K562 (cell line): ENCODE measurements around the gene UNC5C. TPM values are rescaled to one million over a fixed set of nuclear protein-coding genes. Genes with fewer than 3 reads are reported as not detected.

Source experiments
- ADNP ChIP-seq: fragments of 200-800 bp; sonication (Bioruptor generic); IDR thresholded peaks from 2 replicates; pipeline ENCODE4 v1.6.1; 2016; ENCODE audit warnings: missing genetic modification characterization, missing compliant biosample characterization
- CBFA2T2 ChIP-seq: fragments of 450-650 bp; conservative IDR thresholded peaks from 2 replicates; pipeline ENCODE4 v1.6.1; 2017; ENCODE audit warnings: mild to moderate bottlenecking
- CLOCK ChIP-seq: fragments of 250-450 bp; sonication (Bioruptor Pico); IDR thresholded peaks from 2 replicates; pipeline ENCODE4 v1.4.0; 2020; ENCODE audit warnings: mild to moderate bottlenecking, moderate library complexity, borderline replicate concordance
- DLX4 ChIP-seq: fragments of 250-450 bp; sonication (Bioruptor Pico); IDR thresholded peaks from 2 replicates; pipeline ENCODE4 v1.6.1; 2021; ENCODE audit warnings: mild to moderate bottlenecking
- DPF2 ChIP-seq: fragments of 450-650 bp; IDR thresholded peaks from 2 replicates; pipeline ENCODE4 v1.6.1; 2016
- EHMT2 ChIP-seq: fragments of 450-650 bp; IDR thresholded peaks from 2 replicates; pipeline ENCODE4 v1.6.1; 2018; ENCODE audit warnings: antibody characterized with exemption
- HDAC8 ChIP-seq: fragments of 450-650 bp; IDR thresholded peaks from 2 replicates; pipeline ENCODE4 v1.6.1; 2016; ENCODE audit warnings: mild to moderate bottlenecking, missing genetic modification characterization, moderate library complexity, missing compliant biosample characterization
- MIER1 ChIP-seq: fragments of 450-650 bp; IDR thresholded peaks from 2 replicates; pipeline ENCODE4 v1.6.1; 2016; ENCODE audit warnings: antibody characterized with exemption, mild to moderate bottlenecking, low read depth
- RAD51 ChIP-seq: fragments of 450-650 bp; IDR thresholded peaks from 2 replicates; pipeline ENCODE4 v1.7.1; 2016; ENCODE audit warnings: low read depth, mild to moderate bottlenecking, borderline replicate concordance
- TEAD4 ChIP-seq, 2 experiments: sonication (generic) in 1 of 2; formaldehyde crosslinking in 1 of 2; IDR thresholded peaks; 2 replicates each; pipeline versions ENCODE4 v1.6.1 to v1.8.0; 2012 to 2022; ENCODE audit warnings: borderline replicate concordance in 1 of 2, inconsistent platforms in 1 of 2, low read length in 1 of 2, mild to moderate bottlenecking in 1 of 2, missing genetic modification reagents in 1 of 2
- TFE3 ChIP-seq: fragments of 450-650 bp; formaldehyde crosslinking; IDR thresholded peaks from 2 replicates; pipeline ENCODE4 v1.4.0; 2020; ENCODE audit warnings: mild to moderate bottlenecking, mixed read lengths
- ZNF717 ChIP-seq: fragments of 250-450 bp; sonication (Bioruptor Pico); IDR thresholded peaks from 2 replicates; pipeline ENCODE4 v1.5.0; 2021
- ZZZ3 ChIP-seq: fragments of 450-650 bp; IDR thresholded peaks from 2 replicates; pipeline ENCODE4 v1.6.1; 2016; ENCODE audit warnings: antibody characterized with exemption, mild to moderate bottlenecking, moderate library complexity
- polyA plus RNA-seq, 8 experiments: library from polyadenylated mRNA; depleted of rRNA in 4 of 8; stranded (reverse) in 5 of 8; unstranded in 3 of 8; fragments of >200 nt; fragmentation: Nextera tagmentation in 2 of 8; fragmentation: Illumina TruSeq in 1 of 8; extraction: Ambion mirVana in 2 of 8; extraction: Trizol in 1 of 8; gene quantifications; 2 replicates each; pipeline versions ENCODE4 v1.2.1 to v1.2.3, GENCODE V29; 2011 to 2014; ENCODE audit warnings: inconsistent platforms in 1 of 8, missing spikeins in 1 of 8
- total RNA-seq, 7 experiments: library from RNA; depleted of rRNA in 6 of 7; stranded (reverse); fragments of >200 nt in 6 of 7; fragmentation: Illumina TruSeq in 2 of 7; extraction: Trizol in 2 of 7; gene quantifications; 2 replicates each; pipeline versions ENCODE4 v1.2.1 to v1.2.3, GENCODE V29; 2011 to 2021; ENCODE audit warnings: low replicate concordance in 1 of 7
- TF ChIP-seq, protein P1 (sequence below): IDR thresholded peaks from 3 replicates; pipeline ENCODE4 v1.6.1; 2011; ENCODE audit warnings: borderline replicate concordance, mild to moderate bottlenecking, moderate library complexity; ENCODE audit not compliant: insufficient read length; ENCODE audit errors: extremely low read depth
- TF ChIP-seq, protein P2 (sequence below), 3 experiments: fragments of 200-800 bp in 1 of 3; fragments of 250-450 bp in 1 of 3; fragments of 450-650 bp in 1 of 3; sonication (Bioruptor Pico) in 1 of 3; sonication (Bioruptor generic) in 1 of 3; formaldehyde crosslinking in 1 of 3; IDR thresholded peaks; 2 replicates each; pipeline versions ENCODE4 v1.6.1 to v1.8.0; 2016 to 2022; ENCODE audit warnings: mild to moderate bottlenecking in 2 of 3, missing genetic modification characterization in 2 of 3, missing compliant biosample characterization in 1 of 3, moderate library complexity in 1 of 3

UNC5C gene
- total and polyA plus RNA-seq, 9 of the 15 experiments (the other 6 are each of a cell fraction or from before 2014, with no cell fraction given) = under 0.01 to 0.10 (median 0.03) TPM; not detected in 1

DNA sequence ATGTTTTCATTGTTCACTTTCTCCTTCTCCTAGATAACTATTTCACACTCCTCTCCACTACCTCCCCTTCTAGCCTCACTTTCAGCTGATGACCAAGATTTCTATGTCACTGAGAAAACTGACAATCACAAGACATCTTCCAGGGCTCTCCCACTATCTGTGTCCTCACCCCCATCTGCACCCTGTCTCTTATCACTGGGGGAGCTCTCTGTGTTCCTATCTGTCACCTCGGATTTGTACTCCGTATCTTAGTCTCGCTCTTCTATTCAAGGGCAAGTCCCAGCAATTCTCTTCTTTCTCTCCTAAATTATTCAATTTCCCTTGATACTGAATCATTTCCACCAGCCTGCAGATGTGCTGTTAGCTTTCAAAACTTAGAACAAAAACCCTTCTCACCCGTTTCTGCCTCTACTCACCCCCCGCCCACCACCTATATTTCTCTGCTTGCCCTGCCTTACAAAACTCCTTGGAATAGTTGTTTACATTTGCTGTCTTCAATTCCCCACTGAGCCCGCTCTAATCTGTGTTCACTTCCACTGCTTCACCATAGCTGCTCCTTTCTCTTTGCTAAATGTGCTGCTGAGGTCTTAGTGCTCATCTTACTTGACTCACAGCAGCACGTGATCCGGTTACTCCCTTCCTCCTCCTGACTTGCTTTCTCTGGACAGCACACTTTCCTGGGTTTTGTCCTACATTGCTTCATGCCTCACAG lies 293.2 kb downstream of the UNC5C start (continued):
- TF ChIP-seq, protein P1, sequence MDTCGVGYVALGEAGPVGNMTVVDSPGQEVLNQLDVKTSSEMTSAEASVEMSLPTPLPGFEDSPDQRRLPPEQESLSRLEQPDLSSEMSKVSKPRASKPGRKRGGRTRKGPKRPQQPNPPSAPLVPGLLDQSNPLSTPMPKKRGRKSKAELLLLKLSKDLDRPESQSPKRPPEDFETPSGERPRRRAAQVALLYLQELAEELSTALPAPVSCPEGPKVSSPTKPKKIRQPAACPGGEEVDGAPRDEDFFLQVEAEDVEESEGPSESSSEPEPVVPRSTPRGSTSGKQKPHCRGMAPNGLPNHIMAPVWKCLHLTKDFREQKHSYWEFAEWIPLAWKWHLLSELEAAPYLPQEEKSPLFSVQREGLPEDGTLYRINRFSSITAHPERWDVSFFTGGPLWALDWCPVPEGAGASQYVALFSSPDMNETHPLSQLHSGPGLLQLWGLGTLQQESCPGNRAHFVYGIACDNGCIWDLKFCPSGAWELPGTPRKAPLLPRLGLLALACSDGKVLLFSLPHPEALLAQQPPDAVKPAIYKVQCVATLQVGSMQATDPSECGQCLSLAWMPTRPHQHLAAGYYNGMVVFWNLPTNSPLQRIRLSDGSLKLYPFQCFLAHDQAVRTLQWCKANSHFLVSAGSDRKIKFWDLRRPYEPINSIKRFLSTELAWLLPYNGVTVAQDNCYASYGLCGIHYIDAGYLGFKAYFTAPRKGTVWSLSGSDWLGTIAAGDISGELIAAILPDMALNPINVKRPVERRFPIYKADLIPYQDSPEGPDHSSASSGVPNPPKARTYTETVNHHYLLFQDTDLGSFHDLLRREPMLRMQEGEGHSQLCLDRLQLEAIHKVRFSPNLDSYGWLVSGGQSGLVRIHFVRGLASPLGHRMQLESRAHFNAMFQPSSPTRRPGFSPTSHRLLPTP = no peak
- TF ChIP-seq HDAC8 (tag) (no peak), DLX4 (CRISPR knock-in tag) (no peak), ZZZ3 (no peak), MIER1 (peak; percentile 39; the same call in 1 of the 2 replicates), ZNF717 (no peak), ADNP (tag) (0 out of 2 replicates have a peak, but pooled peaks have one; percentile 67), CLOCK (CRISPR knock-in tag) (no peak), TEAD4 (IDR thresholded peaks at IDR 0.05; ENCODE audit: low read length) (peak; percentile 67), TEAD4 (CRISPR knock-in tag; IDR thresholded peaks at IDR 0.05; ENCODE audit: borderline replicate concordance) (no peak), RAD51 (peak; percentile 89), EHMT2 (peak; percentile 25; the same call in 1 of the 2 replicates), CBFA2T2 (peak; percentile 76), DPF2 (peak; percentile 48; the same call in 1 of the 2 replicates), TFE3 (CRISPR knock-in tag) (peak; percentile 68)
- TF ChIP-seq, protein P2, sequence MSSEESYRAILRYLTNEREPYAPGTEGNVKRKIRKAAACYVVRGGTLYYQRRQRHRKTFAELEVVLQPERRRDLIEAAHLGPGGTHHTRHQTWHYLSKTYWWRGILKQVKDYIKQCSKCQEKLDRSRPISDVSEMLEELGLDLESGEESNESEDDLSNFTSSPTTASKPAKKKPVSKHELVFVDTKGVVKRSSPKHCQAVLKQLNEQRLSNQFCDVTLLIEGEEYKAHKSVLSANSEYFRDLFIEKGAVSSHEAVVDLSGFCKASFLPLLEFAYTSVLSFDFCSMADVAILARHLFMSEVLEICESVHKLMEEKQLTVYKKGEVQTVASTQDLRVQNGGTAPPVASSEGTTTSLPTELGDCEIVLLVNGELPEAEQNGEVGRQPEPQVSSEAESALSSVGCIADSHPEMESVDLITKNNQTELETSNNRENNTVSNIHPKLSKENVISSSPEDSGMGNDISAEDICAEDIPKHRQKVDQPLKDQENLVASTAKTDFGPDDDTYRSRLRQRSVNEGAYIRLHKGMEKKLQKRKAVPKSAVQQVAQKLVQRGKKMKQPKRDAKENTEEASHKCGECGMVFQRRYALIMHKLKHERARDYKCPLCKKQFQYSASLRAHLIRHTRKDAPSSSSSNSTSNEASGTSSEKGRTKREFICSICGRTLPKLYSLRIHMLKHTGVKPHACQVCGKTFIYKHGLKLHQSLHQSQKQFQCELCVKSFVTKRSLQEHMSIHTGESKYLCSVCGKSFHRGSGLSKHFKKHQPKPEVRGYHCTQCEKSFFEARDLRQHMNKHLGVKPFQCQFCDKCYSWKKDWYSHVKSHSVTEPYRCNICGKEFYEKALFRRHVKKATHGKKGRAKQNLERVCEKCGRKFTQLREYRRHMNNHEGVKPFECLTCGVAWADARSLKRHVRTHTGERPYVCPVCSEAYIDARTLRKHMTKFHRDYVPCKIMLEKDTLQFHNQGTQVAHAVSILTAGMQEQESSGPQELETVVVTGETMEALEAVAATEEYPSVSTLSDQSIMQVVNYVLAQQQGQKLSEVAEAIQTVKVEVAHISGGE (CRISPR knock-in tag; IDR thresholded peaks at IDR 0.05) = peak in 1 of 3 experiments; percentile 36; a peak in 1 of 6 replicates
